Natural killer cell (primary cell): ENCODE results near the gene TBKBP1. TPM values are rescaled to one million over a fixed set of nuclear protein-coding genes. Genes with fewer than 3 reads are reported as not detected.

Source experiments
- ATAC-seq, 3 donors: fragments of 150-1000 bp in 2 of 3; fragments of 200-7000 bp in 1 of 3; cut with Tn5 transposase; 1 replicate in 1 of 3; 2 replicates in 2 of 3; pipeline ENCODE4 v1.10.0; 2021; ENCODE audit warnings: mild to moderate bottlenecking in 2 of 3, moderate library complexity in 2 of 3
- DNase-seq, 2 donors: peaks; one replicate each; pipeline versions ENCODE4 v3.0.0 to v3.0.0-alpha.2; 2013 to 2021; ENCODE audit warnings: mixed read lengths in 1 of 2
- H3K27ac ChIP-seq: one replicate; pipeline ENCODE4 v1.5.1; 2013; ENCODE audit warnings: mild to moderate bottlenecking, low read length
- H3K27me3 ChIP-seq: one replicate; pipeline ENCODE4 v1.6.1; 2013; ENCODE audit warnings: low read length; ENCODE audit not compliant: control insufficient read depth, insufficient read depth
- H3K36me3 ChIP-seq: one replicate; pipeline ENCODE4 v1.6.1; 2013; ENCODE audit warnings: low read length; ENCODE audit not compliant: control insufficient read depth, insufficient read depth
- H3K4me1 ChIP-seq: one replicate; pipeline ENCODE4 v1.6.1; 2013; ENCODE audit warnings: low read length; ENCODE audit not compliant: control insufficient read depth, insufficient read depth
- H3K4me3 ChIP-seq: one replicate; pipeline ENCODE4 v1.5.1; 2013; ENCODE audit warnings: low read length
- H3K9me3 ChIP-seq: one replicate; pipeline ENCODE4 v1.6.1; 2013; ENCODE audit warnings: low read length; ENCODE audit not compliant: control insufficient read depth, insufficient read depth
- H3K27ac Mint-ChIP-seq, 2 donors: one replicate each; pipeline ENCODE4 v1.8.0; 2022; ENCODE audit warnings: mild to moderate bottlenecking in 2 of 2, mixed read lengths in 2 of 2, moderate library complexity in 1 of 2
- H3K27me3 Mint-ChIP-seq, 2 donors: one replicate each; pipeline ENCODE4 v1.8.0; 2022; ENCODE audit warnings: low read depth in 2 of 2, mixed read lengths in 2 of 2
- H3K36me3 Mint-ChIP-seq: one replicate; pipeline ENCODE4 v1.8.0; 2022; ENCODE audit warnings: mixed read lengths
- H3K4me1 Mint-ChIP-seq, 2 donors: one replicate each; pipeline ENCODE4 v1.8.0; 2022; ENCODE audit warnings: mixed read lengths in 2 of 2
- H3K4me3 Mint-ChIP-seq: one replicate; pipeline ENCODE4 v1.8.0; 2022; ENCODE audit warnings: mild to moderate bottlenecking, moderate library complexity, mixed read lengths
- H3K9me3 Mint-ChIP-seq, 2 donors: one replicate each; pipeline ENCODE4 v1.8.0; 2022; ENCODE audit warnings: mixed read lengths in 2 of 2
- WGBS: methylation state at CpG from one replicate; pipeline ENCODE4 v1.1.7; 2013; ENCODE audit warnings: missing lambda C conversion rate; ENCODE audit not compliant: insufficient coverage; 5-methylcytosine and 5-hydroxymethylcytosine counted together
- intact Hi-C: fragments of 100-400 bp; cut with micrococcal nuclease; formaldehyde crosslinking; loops from one replicate; pipeline ENCODE4 v1.14.2; 2022
- total RNA-seq, 4 donors: library from RNA; stranded (reverse); fragments of 120-200 nt in 1 of 4; gene quantifications; one replicate each; pipeline versions ENCODE4 v1.2.3 to v1.2.4, GENCODE V29; 2013 to 2022
- TF ChIP-seq, protein P1 (sequence below): fragments of 200-600 bp; IDR thresholded peaks from one replicate; pipeline ENCODE4 v1.8.0; 2022; ENCODE audit warnings: antibody characterized with exemption

The TBKBP1 gene
- total RNA-seq, 3 donors from 2014 or later (not counting 1 experiment from before 2014, with no cell fraction given) = 21.4 to 38.9 (median 37.6) TPM

- no peaks in the 10 kb centered on the region for H3K27me3 ChIP-seq
- 100% methylated on average over 1 of the region's 1 CpG for WGBS
- TF ChIP-seq, protein P1, sequence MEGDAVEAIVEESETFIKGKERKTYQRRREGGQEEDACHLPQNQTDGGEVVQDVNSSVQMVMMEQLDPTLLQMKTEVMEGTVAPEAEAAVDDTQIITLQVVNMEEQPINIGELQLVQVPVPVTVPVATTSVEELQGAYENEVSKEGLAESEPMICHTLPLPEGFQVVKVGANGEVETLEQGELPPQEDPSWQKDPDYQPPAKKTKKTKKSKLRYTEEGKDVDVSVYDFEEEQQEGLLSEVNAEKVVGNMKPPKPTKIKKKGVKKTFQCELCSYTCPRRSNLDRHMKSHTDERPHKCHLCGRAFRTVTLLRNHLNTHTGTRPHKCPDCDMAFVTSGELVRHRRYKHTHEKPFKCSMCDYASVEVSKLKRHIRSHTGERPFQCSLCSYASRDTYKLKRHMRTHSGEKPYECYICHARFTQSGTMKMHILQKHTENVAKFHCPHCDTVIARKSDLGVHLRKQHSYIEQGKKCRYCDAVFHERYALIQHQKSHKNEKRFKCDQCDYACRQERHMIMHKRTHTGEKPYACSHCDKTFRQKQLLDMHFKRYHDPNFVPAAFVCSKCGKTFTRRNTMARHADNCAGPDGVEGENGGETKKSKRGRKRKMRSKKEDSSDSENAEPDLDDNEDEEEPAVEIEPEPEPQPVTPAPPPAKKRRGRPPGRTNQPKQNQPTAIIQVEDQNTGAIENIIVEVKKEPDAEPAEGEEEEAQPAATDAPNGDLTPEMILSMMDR = no peak
- DNase-seq (no peak), ATAC-seq (no peak)
- peaks cover 18% of the 10 kb centered on the region for H3K36me3 ChIP-seq
- no peaks in the 10 kb centered on the region for H3K9me3 ChIP-seq
- no peak overlapping the region for H3K4me3 Mint-ChIP-seq
- H3K4me1 Mint-ChIP-seq = peaks cover 9 to 20% of the 10 kb centered on the region in 2 donors
- H3K27ac ChIP-seq = no peak overlapping the region
- no peaks in the 10 kb centered on the region for H3K27me3 Mint-ChIP-seq
- H3K9me3 Mint-ChIP-seq = no peaks in the 10 kb centered on the region
- no peak overlapping the region for H3K4me3 ChIP-seq
- peaks cover 9% of the 10 kb centered on the region for H3K4me1 ChIP-seq
- intact Hi-C loops = no loop called here
- peak overlapping the region in 1 of 2 donors; percentile 36 for H3K27ac Mint-ChIP-seq
- H3K36me3 Mint-ChIP-seq = no peaks in the 10 kb centered on the region
These were observed 6.2 kb upstream of the TBKBP1 start for GRCh38 chr17:47687748-47688147.

- H3K9me3 Mint-ChIP-seq = no peaks in the 10 kb centered on the region
- no peak overlapping the region for H3K4me3 ChIP-seq
- no peaks in the 10 kb centered on the region for H3K9me3 ChIP-seq
- H3K4me1 Mint-ChIP-seq = peaks cover 19 to 29% of the 10 kb centered on the region in 2 donors
- intact Hi-C loops = no loop called here
- H3K36me3 ChIP-seq = peaks cover 8% of the 10 kb centered on the region
- H3K27me3 Mint-ChIP-seq = no peaks in the 10 kb centered on the region
- H3K4me3 Mint-ChIP-seq = no peak overlapping the region
- DNase-seq (no peak), ATAC-seq (no peak)
- H3K4me1 ChIP-seq = peaks cover 21% of the 10 kb centered on the region
- no peak overlapping the region for H3K27ac ChIP-seq
- no peak overlapping the region for H3K27ac Mint-ChIP-seq
- H3K36me3 Mint-ChIP-seq = no peaks in the 10 kb centered on the region
- no peaks in the 10 kb centered on the region for H3K27me3 ChIP-seq
- TF ChIP-seq, protein P1 = no peak
- 71% methylated on average over 3 of the region's 3 CpGs for WGBS
These were observed 3.8 kb upstream of the TBKBP1 start for GRCh38 chr17:47690121-47690520.

DNA sequence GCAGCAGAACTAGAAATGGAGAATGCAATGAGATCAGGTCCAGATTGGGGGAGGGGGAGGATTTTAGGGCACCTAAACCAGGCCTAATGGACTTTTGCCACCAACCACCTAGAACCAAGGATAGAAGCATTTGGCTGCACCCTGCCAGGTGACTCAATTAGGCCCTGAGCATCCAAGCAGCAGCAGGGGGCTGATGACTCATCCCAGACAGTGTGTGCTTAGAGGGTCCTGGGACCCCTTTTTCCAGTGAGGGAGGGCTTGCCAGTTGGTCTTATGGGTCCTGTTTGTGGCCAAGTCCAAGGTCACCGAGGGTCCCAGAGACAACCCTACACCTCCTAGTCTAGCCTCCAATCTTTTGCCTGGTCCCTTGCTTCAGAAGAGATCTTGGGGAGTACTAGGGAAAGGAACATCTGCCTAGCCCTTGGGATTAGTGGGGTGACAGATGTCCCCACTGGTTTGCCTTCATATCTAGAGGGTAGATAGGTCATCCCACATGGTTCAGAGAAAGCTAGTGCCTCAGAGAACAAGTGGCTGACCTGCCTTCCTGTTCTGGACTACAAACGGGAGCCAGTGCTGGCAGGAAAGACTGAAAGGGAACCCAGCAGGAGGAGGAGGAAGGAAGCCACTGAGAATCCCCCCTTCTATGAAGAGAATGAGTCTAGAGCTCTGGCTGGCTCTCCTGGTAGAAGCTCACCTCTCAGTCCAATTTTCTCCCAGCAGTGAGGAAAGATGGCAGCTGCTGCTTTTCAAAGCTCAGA lies 1.6 kb upstream of the TBKBP1 start:
- Histone ChIP-seq H3K4me1 (peaks cover 43% of the 10 kb centered on the region), H3K27me3 (no peaks in the 10 kb centered on the region), H3K36me3 (peaks cover 3% of the 10 kb centered on the region), H3K27ac (peak overlapping the region; percentile 45), H3K9me3 (no peaks in the 10 kb centered on the region), H3K4me3 (no peak overlapping the region)
- TF ChIP-seq, protein P1 = no peak
- peaks cover 34 to 47% of the 10 kb centered on the region in 2 donors for H3K4me1 Mint-ChIP-seq
- ATAC-seq (no peak), DNase-seq (no peak)
- no peaks in the 10 kb centered on the region for H3K36me3 Mint-ChIP-seq
- no peaks in the 10 kb centered on the region for H3K27me3 Mint-ChIP-seq
- peak overlapping the region; percentile 98 for H3K4me3 Mint-ChIP-seq
- intact Hi-C loops = no loop called here
- 58% methylated on average over 2 of the region's 2 CpGs for WGBS
- H3K27ac Mint-ChIP-seq = peak overlapping the region; percentile 87 to 98
- H3K9me3 Mint-ChIP-seq = no peaks in the 10 kb centered on the region
